ENCODE results near the gene KRT80. TPM values are rescaled to one million over a fixed set of nuclear protein-coding genes. Genes with fewer than 3 reads are reported as not detected.
A peak's percentile ranks its signal among the peaks of the same experiment; 100 is the strongest.

Gene KRT80
- polyA plus RNA-seq, 1 experiment = 2.1 TPM

GRCh38 chr12:52231305-52232202, 39.7 kb upstream of the KRT80 start:
- Histone ChIP-seq H3K9me3 (ENCODE audit: control insufficient read depth, insufficient read depth, low read length) (no peaks in the 10 kb centered on the region; the same call in 1 of the 2 replicates), H3K4me3 (ENCODE audit: low read depth, low read length) (no peak overlapping the region), H3K27me3 (ENCODE audit: control insufficient read depth, insufficient read depth, low read length) (no peaks in the 10 kb centered on the region), H3K27ac (ENCODE audit: low read depth, low read length) (no peak overlapping the region)
- no peak for TF ChIP-seq CTCF (IDR thresholded peaks at IDR 0.05; ENCODE audit: low read depth, low read length)
- no peak for DNase-seq (ENCODE audit: low read depth, low spot score)
- CTCF ChIA-PET = interaction anchor here (0.8 to 1.9 kb wide), 3 partner anchors 17 to 96 kb away, joined by 3 to 6 read pairs (median 6); no protein-coding TSS in a partner anchor
- POLR2A ChIA-PET = no interaction called here

GRCh38 chr12:52230364-52231281, 38.8 kb upstream of the KRT80 start:
- no peak overlapping the region for H3K4me3 ChIP-seq (ENCODE audit: low read depth, low read length)
- ChIA-PET POLR2A (interaction anchor here (0.9 kb wide), 1 partner anchor 14 kb away, joined by 3 read pairs; no protein-coding TSS in a partner anchor), CTCF (interaction anchor here (0.8 to 1.9 kb wide), 4 partner anchors 9 to 97 kb away, joined by 3 to 6 read pairs (median 4); no protein-coding TSS in a partner anchor)
- TF ChIP-seq CTCF (IDR thresholded peaks at IDR 0.05; ENCODE audit: low read depth, low read length) = no peak
- no peak for DNase-seq (ENCODE audit: low read depth, low spot score)
- no peaks in the 10 kb centered on the region for H3K27me3 ChIP-seq (ENCODE audit: control insufficient read depth, insufficient read depth, low read length)
- H3K27ac ChIP-seq (ENCODE audit: low read depth, low read length) = peak overlapping the region; percentile 39
- no peaks in the 10 kb centered on the region; the same call in 1 of the 2 replicates for H3K9me3 ChIP-seq (ENCODE audit: control insufficient read depth, insufficient read depth, low read length)

- H3K9me3 ChIP-seq (ENCODE audit: control insufficient read depth, insufficient read depth, low read length) = no peaks in the 10 kb centered on the region; the same call in 1 of the 2 replicates
- no peaks in the 10 kb centered on the region for H3K27me3 ChIP-seq (ENCODE audit: control insufficient read depth, insufficient read depth, low read length)
- no peak for TF ChIP-seq CTCF (IDR thresholded peaks at IDR 0.05; ENCODE audit: low read depth, low read length)
- no peak for DNase-seq (ENCODE audit: low read depth, low spot score)
- H3K4me3 ChIP-seq (ENCODE audit: low read depth, low read length) = no peak overlapping the region
- no peak overlapping the region for H3K27ac ChIP-seq (ENCODE audit: low read depth, low read length)
- POLR2A ChIA-PET = interaction anchor here (0.6 to 0.9 kb wide), 2 partner anchors 14 to 426 kb away, joined by 3 to 4 read pairs; no protein-coding TSS in a partner anchor
- CTCF ChIA-PET = interaction anchor here (0.8 to 1.9 kb wide), 3 partner anchors 9 to 98 kb away, joined by 3 to 6 read pairs (median 6); no protein-coding TSS in a partner anchor
Measured at GRCh38 chr12:52229836-52230343, 38.1 kb upstream of the KRT80 start.

GRCh38 chr12:52228931-52229330, 37.1 kb upstream of the KRT80 start:
- ChIA-PET POLR2A (no interaction called here), CTCF (interaction anchor here (1.3 kb wide), 1 partner anchor 50 kb away, joined by 6 read pairs; no protein-coding TSS in a partner anchor)
- no peak overlapping the region for H3K4me3 ChIP-seq (ENCODE audit: low read depth, low read length)
- DNase-seq (ENCODE audit: low read depth, low spot score) = no peak
- TF ChIP-seq CTCF (IDR thresholded peaks at IDR 0.05; ENCODE audit: low read depth, low read length) = no peak
- no peaks in the 10 kb centered on the region for H3K27me3 ChIP-seq (ENCODE audit: control insufficient read depth, insufficient read depth, low read length)
- no peak overlapping the region for H3K27ac ChIP-seq (ENCODE audit: low read depth, low read length)
- H3K9me3 ChIP-seq (ENCODE audit: control insufficient read depth, insufficient read depth, low read length) = no peaks in the 10 kb centered on the region; the same call in 1 of the 2 replicates
